ENCODE measurements around the gene SRGAP2B. TPM values are rescaled to one million over a fixed set of nuclear protein-coding genes. Genes with fewer than 3 reads are reported as not detected.
"Not testable (repeated sequence)": the region's sequence is repeated elsewhere in the genome, so short reads cannot be mapped to it uniquely, and the experiment has no call there.

Gene SRGAP2B
- total and polyA plus RNA-seq, 2 of the 4 experiments (the other 2 are of a cell fraction): 15.9 to 50.7 TPM

GRCh38 chr1:144938627-144939026 lies 156.5 kb downstream of the SRGAP2B start:
- H3K4me1 ChIP-seq (ENCODE audit: control insufficient read depth, insufficient read depth, low read length); H3K56ac ChIP-seq (ENCODE audit: extremely low read depth, insufficient read depth, low read length); intact Hi-C loops (cut with micrococcal nuclease); H2BK20ac ChIP-seq (ENCODE audit: low read depth, low read length); ATAC-seq (ENCODE audit: low read depth); H3K23ac ChIP-seq (ENCODE audit: low read depth, low read length); H2BK120ac ChIP-seq (ENCODE audit: low read depth, low read length); H4K20me1 ChIP-seq (ENCODE audit: insufficient read depth, low read length); POLR2A ChIA-PET (ENCODE audit: unreplicated experiment); H3K9me3 ChIP-seq (ENCODE audit: control insufficient read depth, insufficient read depth, low read length); H3K4ac ChIP-seq (ENCODE audit: low read depth, low read length); H4K8ac ChIP-seq (ENCODE audit: low read depth in 2 of 2, low read length in 2 of 2); H3K27ac ChIP-seq (ENCODE audit: insufficient read depth, low read length); BruUV-seq (replicated peaks); H3K14ac ChIP-seq (replicated peaks; ENCODE audit: low read depth, low read length); H4K5ac ChIP-seq (ENCODE audit: low read depth, low read length); CTCF ChIA-PET; H2BK15ac ChIP-seq (ENCODE audit: low read depth, low read length); H3K9ac ChIP-seq (ENCODE audit: low read depth, low read length); H4K91ac ChIP-seq (ENCODE audit: insufficient read depth, low read depth, low read length); H3K79me1 ChIP-seq (ENCODE audit: low read depth in 1 of 2, low read length in 2 of 2); H2AFZ ChIP-seq (replicated peaks; ENCODE audit: low read length, poor library complexity); H3K36me3 ChIP-seq (ENCODE audit: control insufficient read depth, insufficient read depth, low read length); H3K9me1 ChIP-seq (ENCODE audit: insufficient read depth, low read length); DNase-seq; in situ Hi-C loops (cut with MboI; ENCODE audit: low sequenced_read_pairs); H3K4me3 ChIP-seq (ENCODE audit: insufficient read depth, low read depth, low read length); H3K4me2 ChIP-seq (ENCODE audit: low read depth, low read length); H3K27me3 ChIP-seq (ENCODE audit: control insufficient read depth, insufficient read depth, low read length); H3K18ac ChIP-seq (ENCODE audit: low read depth, low read length); H2AK5ac ChIP-seq (ENCODE audit: low read depth, low read length); H2BK5ac ChIP-seq (ENCODE audit: low read depth, low read length, poor library complexity, severe bottlenecking); dilution Hi-C loops (cut with HindIII; ENCODE audit: low sequenced_read_pairs, unreplicated experiment); H2AK9ac ChIP-seq (replicated peaks; ENCODE audit: low read depth, low read length, poor library complexity): not testable (repeated sequence)

- in situ Hi-C loops (cut with MboI; ENCODE audit: low sequenced_read_pairs); dilution Hi-C loops (cut with HindIII; ENCODE audit: low sequenced_read_pairs, unreplicated experiment): not testable (repeated sequence)
- peak; percentile 89 for ATAC-seq (ENCODE audit: low read depth)
Observed at GRCh38 chr1:144936186-144936732, 158.9 kb downstream of the SRGAP2B start.

More at GRCh38 chr1:144936186-144936732, 158.9 kb downstream of the SRGAP2B start:
- H3K9me3 ChIP-seq (ENCODE audit: control insufficient read depth, insufficient read depth, low read length); H3K4me1 ChIP-seq (ENCODE audit: control insufficient read depth, insufficient read depth, low read length); H3K14ac ChIP-seq (replicated peaks; ENCODE audit: low read depth, low read length); H3K56ac ChIP-seq (ENCODE audit: extremely low read depth, insufficient read depth, low read length); H3K36me3 ChIP-seq (ENCODE audit: control insufficient read depth, insufficient read depth, low read length); H3K9ac ChIP-seq (ENCODE audit: low read depth, low read length); H3K23ac ChIP-seq (ENCODE audit: low read depth, low read length); H2BK20ac ChIP-seq (ENCODE audit: low read depth, low read length); H2BK5ac ChIP-seq (ENCODE audit: low read depth, low read length, poor library complexity, severe bottlenecking); H2BK15ac ChIP-seq (ENCODE audit: low read depth, low read length); H4K20me1 ChIP-seq (ENCODE audit: insufficient read depth, low read length); BruUV-seq (replicated peaks); H3K27me3 ChIP-seq (ENCODE audit: control insufficient read depth, insufficient read depth, low read length); H3K9me1 ChIP-seq (ENCODE audit: insufficient read depth, low read length); H3K4me3 ChIP-seq (ENCODE audit: insufficient read depth, low read depth, low read length); H2AK5ac ChIP-seq (ENCODE audit: low read depth, low read length); H3K4ac ChIP-seq (ENCODE audit: low read depth, low read length); H2AK9ac ChIP-seq (replicated peaks; ENCODE audit: low read depth, low read length, poor library complexity); H3K79me1 ChIP-seq (ENCODE audit: low read depth in 1 of 2, low read length in 2 of 2); H4K5ac ChIP-seq (ENCODE audit: low read depth, low read length); H3K18ac ChIP-seq (ENCODE audit: low read depth, low read length); H3K27ac ChIP-seq (ENCODE audit: insufficient read depth, low read length); POLR2A ChIA-PET (ENCODE audit: unreplicated experiment); intact Hi-C loops (cut with micrococcal nuclease); H3K4me2 ChIP-seq (ENCODE audit: low read depth, low read length); H4K8ac ChIP-seq (ENCODE audit: low read depth in 2 of 2, low read length in 2 of 2); CTCF ChIA-PET; H2AFZ ChIP-seq (replicated peaks; ENCODE audit: low read length, poor library complexity); H2BK120ac ChIP-seq (ENCODE audit: low read depth, low read length); DNase-seq; H4K91ac ChIP-seq (ENCODE audit: insufficient read depth, low read depth, low read length): not testable (repeated sequence)
- no CpG with 5 or more reads among the region's 4 CpGs for WGBS, 2 experiments (ENCODE audit: extremely low coverage in 2 of 2, insufficient read length in 1 of 2)
